PC-3 (cell line): ENCODE measurements around the gene ABHD8. TPM values are rescaled to one million over a fixed set of nuclear protein-coding genes. Genes with fewer than 3 reads are reported as not detected.

Source experiments
- ATAC-seq: fragments of 200-7000 bp; cut with Tn5 transposase; 2 replicates; pipeline ENCODE4 v1.9.1; 2020; ENCODE audit warnings: mild to moderate bottlenecking, moderate library complexity
- BruUV-seq: library from RNA; stranded (reverse); fragments of 400-500 nt; replicated peaks from 2 replicates; lab custom pipeline; 2021; lab: Mats Ljungman, UMichigan
- CTCF ChIA-PET: fragments of 300-600 bp; sonication (Branson Sonifier 250); formaldehyde crosslinking; loops from one replicate; lab custom pipeline; 2022; ENCODE audit warnings: antibody characterized with exemption; lab: Charles Lee
- POLR2A ChIA-PET: fragments of 300-600 bp; sonication (Branson Sonifier 250); formaldehyde crosslinking; loops from one replicate; lab custom pipeline; 2022; ENCODE audit warnings: antibody characterized with exemption; ENCODE audit not compliant: unreplicated experiment; lab: Charles Lee
- DNase-seq: peaks from one replicate; pipeline ENCODE4 v3.0.0-alpha.2; 2015
- H2AFZ ChIP-seq: fragments of 300-600 bp; sonication (generic); 2 replicates; pipeline ENCODE4 v1.6.0; 2016; ENCODE audit warnings: antibody characterized with exemption, low read length
- H3F3A ChIP-seq: fragments of 300-600 bp; sonication (generic); one replicate; pipeline ENCODE4 v1.6.0; 2017; ENCODE audit warnings: antibody characterized with exemption, low read length, control low read depth, mild to moderate bottlenecking; ENCODE audit not compliant: unreplicated experiment
- H3K27ac ChIP-seq: fragments of 300-600 bp; sonication (generic); 2 replicates; pipeline ENCODE4 v1.5.1; 2016; ENCODE audit warnings: mild to moderate bottlenecking, low read length
- H3K27me3 ChIP-seq: fragments of 300-600 bp; sonication (generic); 2 replicates; pipeline ENCODE4 v1.6.1; 2016; ENCODE audit warnings: low read length, mixed read lengths
- H3K36me3 ChIP-seq: fragments of 300-600 bp; sonication (generic); 2 replicates; pipeline ENCODE4 v1.6.1; 2016; ENCODE audit warnings: low read depth, mixed run types, low read length, mixed read lengths
- H3K4me1 ChIP-seq: fragments of 300-600 bp; sonication (generic); 2 replicates; pipeline ENCODE4 v1.5.1; 2016; ENCODE audit warnings: low read length; ENCODE audit not compliant: insufficient read depth
- H3K4me2 ChIP-seq: fragments of 300-600 bp; sonication (generic); 2 replicates; pipeline ENCODE4 v1.6.0; 2016; ENCODE audit warnings: low read length
- H3K4me3 ChIP-seq: fragments of 300-600 bp; sonication (generic); 2 replicates; pipeline ENCODE4 v1.5.1; 2016; ENCODE audit warnings: mild to moderate bottlenecking, low read length, mixed read lengths
- H3K79me2 ChIP-seq: fragments of 300-600 bp; sonication (generic); 2 replicates; pipeline ENCODE4 v1.6.1; 2017; ENCODE audit warnings: low read length, mixed read lengths
- H3K9ac ChIP-seq: fragments of 300-600 bp; sonication (generic); 2 replicates; pipeline ENCODE4 v1.6.0; 2016; ENCODE audit warnings: mild to moderate bottlenecking, low read length
- H3K9me2 ChIP-seq: fragments of 300-600 bp; sonication (generic); replicated peaks from 2 replicates; pipeline ENCODE4 v1.6.1; 2016; ENCODE audit warnings: mixed run types, low read length, mixed read lengths
- H3K9me3 ChIP-seq: fragments of 300-600 bp; sonication (generic); 2 replicates; pipeline ENCODE4 v1.6.1; 2016; ENCODE audit warnings: low read length, mixed read lengths
- H4K20me1 ChIP-seq: fragments of 300-600 bp; sonication (generic); 2 replicates; pipeline ENCODE4 v1.6.1; 2016; ENCODE audit warnings: low read length, mixed read lengths
- CTCF ChIP-seq: fragments of 300-600 bp; sonication (generic); conservative IDR thresholded peaks from 2 replicates; pipeline ENCODE4 v1.5.1; 2017; ENCODE audit warnings: antibody characterized with exemption, low read depth, mild to moderate bottlenecking, low read length
- EZH2 ChIP-seq: fragments of 300-600 bp; sonication (generic); IDR thresholded peaks from one replicate; pipeline ENCODE4 v1.6.1; 2017; ENCODE audit warnings: antibody characterized with exemption, mild to moderate bottlenecking, low read length; ENCODE audit not compliant: unreplicated experiment
- EZH2phosphoT487 ChIP-seq: fragments of 300-600 bp; sonication (generic); IDR thresholded peaks from 2 replicates; pipeline ENCODE4 v1.6.1; 2018; ENCODE audit warnings: mild to moderate bottlenecking, antibody characterized with exemption, low read length, borderline replicate concordance
- intact Hi-C: fragments of 100-400 bp; cut with micrococcal nuclease; formaldehyde crosslinking; loops from 2 replicates; pipeline ENCODE4 v1.9.0; 2023
- total RNA-seq: library from RNA; depleted of rRNA; stranded (reverse); fragments of >200 nt; gene quantifications from 2 replicates; pipeline ENCODE4 v1.2.3, GENCODE V29; 2014

ABHD8 gene
- total RNA-seq, 1 experiment from 2014 or later, result 42.4 TPM

DNA sequence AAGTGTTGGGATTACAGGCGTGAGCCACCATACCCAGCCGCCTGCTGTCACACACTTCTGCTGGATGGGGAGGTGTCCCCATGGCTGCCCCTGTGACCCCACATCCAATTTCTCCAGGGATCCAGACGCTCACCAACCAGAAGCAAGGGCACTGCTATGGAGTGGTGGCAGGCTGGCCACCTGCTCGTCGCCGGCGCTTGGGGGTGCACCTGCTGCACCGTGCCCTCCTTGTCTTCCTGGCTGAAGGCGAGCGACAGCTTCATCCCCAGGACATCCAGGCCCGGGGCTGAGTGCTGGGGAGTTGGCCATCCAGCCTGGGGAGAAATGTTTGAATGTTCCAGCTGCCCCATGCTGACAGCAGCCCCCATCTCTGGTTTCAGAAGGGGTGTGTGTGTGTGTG, 17.0 kb downstream of the ABHD8 start:
- intact Hi-C loops, result no loop called here
- H3K9ac ChIP-seq, result no peak overlapping the region

DNA sequence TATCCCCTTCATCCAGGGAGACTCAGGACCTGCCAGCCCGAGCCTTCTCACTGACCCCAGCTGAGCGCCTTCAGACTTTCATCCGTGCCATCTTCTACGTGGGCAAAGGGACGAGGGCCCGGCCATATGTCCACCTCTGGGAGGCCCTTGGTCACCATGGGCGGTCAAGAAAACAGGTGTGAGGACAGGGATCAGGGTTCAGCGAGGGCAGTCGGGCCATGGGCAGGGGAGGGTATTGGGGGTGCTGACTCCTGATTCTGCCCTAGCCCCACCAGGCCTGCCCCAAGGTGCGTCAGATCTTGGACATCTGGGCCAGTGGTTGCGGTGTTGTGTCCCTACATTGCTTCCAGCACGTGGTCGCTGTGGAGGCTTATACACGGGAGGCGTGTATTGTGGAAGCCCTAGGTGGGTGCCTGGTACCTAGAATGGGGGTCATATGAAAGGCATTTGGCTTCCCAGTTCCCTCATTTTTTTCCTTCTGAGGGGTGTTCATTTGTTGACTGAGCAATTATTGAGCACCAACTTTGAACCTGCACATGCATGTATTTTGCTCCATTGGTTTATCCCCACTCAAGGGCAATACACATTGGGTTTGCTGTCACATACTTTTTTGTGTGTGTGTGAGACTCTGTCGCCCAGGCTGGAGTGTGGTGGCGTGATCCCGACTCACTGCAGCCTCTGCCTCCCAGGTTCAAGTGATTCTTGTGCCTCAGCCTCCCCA, 17.6 kb downstream of the ABHD8 start:
- CTCF ChIA-PET, result interaction anchor here (0.6 kb wide), 1 partner anchor 48 kb away, joined by 5 read pairs; no protein-coding TSS in a partner anchor

More for the DNA sequence above, 17.0 kb downstream of the ABHD8 start:
- Histone ChIP-seq H3K4me3 (no peak overlapping the region), H2AFZ (no peak overlapping the region), H3K4me1 (no peaks in the 10 kb centered on the region), H4K20me1 (no peaks in the 10 kb centered on the region), H3K36me3 (no peaks in the 10 kb centered on the region), H3K27ac (no peak overlapping the region), H3K9me2 (no peaks in the 10 kb centered on the region), H3F3A (no peaks in the 10 kb centered on the region), H3K79me2 (no peaks in the 10 kb centered on the region), H3K27me3 (no peaks in the 10 kb centered on the region), H3K9me3 (no peaks in the 10 kb centered on the region), H3K4me2 (no peak overlapping the region)
- ChIA-PET POLR2A (no interaction called here), CTCF (interaction anchor here (0.6 kb wide), 1 partner anchor 31 kb away, joined by 8 read pairs; no protein-coding TSS in a partner anchor)
- no TSS peak for BruUV-seq
- DNase-seq (no peak), ATAC-seq (no peak)
- TF ChIP-seq EZH2phosphoT487 (no peak), EZH2 (no peak), CTCF (no peak)

More for the DNA sequence above, 17.6 kb downstream of the ABHD8 start:
- no TSS peak for BruUV-seq
- ATAC-seq, result no peak
- H3K4me2 ChIP-seq, result no peak overlapping the region
- POLR2A ChIA-PET, result no interaction called here
- no peaks in the 10 kb centered on the region for H3K27me3 ChIP-seq
- H3K9me2 ChIP-seq, result no peaks in the 10 kb centered on the region
- H3F3A ChIP-seq, result no peaks in the 10 kb centered on the region
- no peak for DNase-seq
- H3K4me3 ChIP-seq, result no peak overlapping the region
- H3K9me3 ChIP-seq, result no peaks in the 10 kb centered on the region
- no peaks in the 10 kb centered on the region for H3K4me1 ChIP-seq
- no peak overlapping the region for H3K27ac ChIP-seq
- H3K79me2 ChIP-seq, result no peaks in the 10 kb centered on the region
- TF ChIP-seq EZH2 (no peak), EZH2phosphoT487 (no peak), CTCF (no peak)
- no peaks in the 10 kb centered on the region for H3K36me3 ChIP-seq
- H3K9ac ChIP-seq, result no peak overlapping the region
- intact Hi-C loops, result no loop called here
- no peak overlapping the region for H2AFZ ChIP-seq
- H4K20me1 ChIP-seq, result no peaks in the 10 kb centered on the region
